CD14-positive monocyte (primary cell): Measurements from ENCODE around the gene NGLY1. TPM values are rescaled to one million over a fixed set of nuclear protein-coding genes. Genes with fewer than 3 reads are reported as not detected.

Source experiments
- DNase-seq, 3 donors: peaks; one replicate each; pipeline ENCODE4 v3.0.0-alpha.2; 2011 to 2022
- H2AFZ ChIP-seq: 2 replicates; pipeline ENCODE4 v1.6.0; 2012; ENCODE audit warnings: mild to moderate bottlenecking, low read depth, low read length, inconsistent platforms; ENCODE audit not compliant: insufficient read depth, poor library complexity, severe bottlenecking
- H3K27ac ChIP-seq, 2 donors: 1 replicate in 1 of 2; 2 replicates in 1 of 2; pipeline ENCODE4 v1.5.1; 2012 to 2013; ENCODE audit warnings: low read length in 2 of 2, control low read depth in 1 of 2, inconsistent platforms in 1 of 2, low read depth in 1 of 2, mild to moderate bottlenecking in 1 of 2
- H3K27me3 ChIP-seq, 2 donors: one replicate each; pipeline versions ENCODE4 v1.6.0 to v1.6.1; 2011 to 2013; ENCODE audit warnings: low read length in 2 of 2; ENCODE audit not compliant: control insufficient read depth in 2 of 2, insufficient read depth in 2 of 2
- H3K36me3 ChIP-seq, 2 donors: replicated peaks in 1 of 2; 1 replicate in 1 of 2; 2 replicates in 1 of 2; pipeline versions ENCODE4 v1.5.1 to v1.6.1; 2012 to 2013; ENCODE audit warnings: low read length in 2 of 2, control low read depth in 1 of 2, inconsistent platforms in 1 of 2, mild to moderate bottlenecking in 1 of 2; ENCODE audit not compliant: insufficient read depth in 2 of 2, control insufficient read depth in 1 of 2
- H3K4me1 ChIP-seq, 2 donors: 1 replicate in 1 of 2; 2 replicates in 1 of 2; pipeline versions ENCODE4 v1.5.1 to v1.6.1; 2012 to 2013; ENCODE audit warnings: low read length in 2 of 2, control low read depth in 1 of 2, inconsistent platforms in 1 of 2, mild to moderate bottlenecking in 1 of 2, moderate library complexity in 1 of 2; ENCODE audit not compliant: insufficient read depth in 2 of 2, control insufficient read depth in 1 of 2
- H3K4me2 ChIP-seq: replicated peaks from 2 replicates; pipeline ENCODE3; 2012; ENCODE audit warnings: low read length, moderate library complexity, mild to moderate bottlenecking; ENCODE audit not compliant: poor library complexity, severe bottlenecking; ENCODE audit errors: extremely low read depth
- H3K4me3 ChIP-seq, 3 experiments: fragments of 200-600 bp in 1 of 3; sonication (generic) in 1 of 3; replicated peaks in 1 of 3; 1 replicate in 2 of 3; 2 replicates in 1 of 3; pipeline ENCODE4 v1.5.1; 2011 to 2013; ENCODE audit warnings: low read length in 3 of 3, mild to moderate bottlenecking in 3 of 3, control low read depth in 2 of 3, low read depth in 2 of 3, inconsistent platforms in 1 of 3, moderate library complexity in 1 of 3
- H3K79me2 ChIP-seq: 2 replicates; pipeline ENCODE4 v1.6.0; 2012; ENCODE audit warnings: mild to moderate bottlenecking, control low read depth, inconsistent platforms, low read length, moderate library complexity; ENCODE audit not compliant: insufficient read depth
- H3K9ac ChIP-seq: 2 replicates; pipeline ENCODE4 v1.6.0; 2017; ENCODE audit warnings: low read length, mild to moderate bottlenecking; ENCODE audit not compliant: insufficient read depth, poor library complexity, severe bottlenecking
- H3K9me3 ChIP-seq, 2 donors: replicated peaks in 1 of 2; 1 replicate in 1 of 2; 2 replicates in 1 of 2; pipeline versions ENCODE4 v1.5.1 to v1.6.1; 2012 to 2013; ENCODE audit warnings: low read length in 2 of 2, control low read depth in 1 of 2; ENCODE audit not compliant: control insufficient read depth in 1 of 2, insufficient read depth in 1 of 2
- H4K20me1 ChIP-seq: 2 replicates; pipeline ENCODE4 v1.6.0; 2012; ENCODE audit warnings: mild to moderate bottlenecking, low read length, control low read depth, moderate library complexity; ENCODE audit not compliant: insufficient read depth
- H3K27ac Mint-ChIP-seq, 7 donors: one replicate each; pipeline ENCODE4 v1.8.0; 2020; ENCODE audit warnings: mild to moderate bottlenecking in 7 of 7, mixed read lengths in 7 of 7, moderate library complexity in 6 of 7, inconsistent platforms in 2 of 7
- H3K27me3 Mint-ChIP-seq, 3 donors: one replicate each; pipeline ENCODE4 v1.8.0; 2021 to 2022; ENCODE audit warnings: low read depth in 3 of 3, mild to moderate bottlenecking in 3 of 3, mixed read lengths in 3 of 3, moderate library complexity in 3 of 3, inconsistent platforms in 1 of 3
- H3K36me3 Mint-ChIP-seq, 2 donors: one replicate each; pipeline ENCODE4 v1.8.0; 2020; ENCODE audit warnings: mixed read lengths in 2 of 2, inconsistent platforms in 1 of 2, mild to moderate bottlenecking in 1 of 2
- H3K4me1 Mint-ChIP-seq: one replicate; pipeline ENCODE4 v1.8.0; 2020; ENCODE audit warnings: mild to moderate bottlenecking, mixed read lengths
- H3K4me3 Mint-ChIP-seq, 2 donors: one replicate each; pipeline ENCODE4 v1.8.0; 2020; ENCODE audit warnings: mild to moderate bottlenecking in 2 of 2, mixed read lengths in 2 of 2, moderate library complexity in 1 of 2
- H3K9me3 Mint-ChIP-seq, 7 donors: one replicate each; pipeline ENCODE4 v1.8.0; 2020 to 2022; ENCODE audit warnings: mixed read lengths in 7 of 7, mild to moderate bottlenecking in 6 of 7, moderate library complexity in 6 of 7, inconsistent platforms in 2 of 7
- CTCF ChIP-seq: fragments of 200-600 bp; IDR thresholded peaks from one replicate; pipeline ENCODE4 v1.8.0; 2022; ENCODE audit warnings: antibody characterized with exemption, mild to moderate bottlenecking
- WGBS: methylation state at CpG from one replicate; pipeline ENCODE4 v1.1.5; 2013; ENCODE audit warnings: missing lambda C conversion rate; ENCODE audit not compliant: insufficient coverage; 5-methylcytosine and 5-hydroxymethylcytosine counted together
- intact Hi-C, 2 donors: fragments of 100-400 bp; cut with micrococcal nuclease; formaldehyde crosslinking; loops; one replicate each; pipeline versions ENCODE4 v1.15.0 to v1.15.1; 2023
- polyA plus RNA-seq, 3 donors: library from polyadenylated mRNA; depleted of rRNA in 1 of 3; unstranded in 2 of 3; stranded (reverse) in 1 of 3; fragments of 300-500 nt in 2 of 3; fragments of >200 nt in 1 of 3; fragmentation: Illumina TruSeq in 2 of 3; gene quantifications; 1 replicate in 2 of 3; 2 replicates in 1 of 3; pipeline ENCODE4 v1.2.3, GENCODE V29; 2012 to 2021

NGLY1 gene
- polyA plus RNA-seq, 3 donors = 11.4 to 33.4 (median 29.6) TPM

GRCh38 chr3:25693238-25693637, 90.0 kb downstream of the NGLY1 start:
- Histone ChIP-seq H3K27me3 (peaks cover 0 to 2% of the 10 kb centered on the region in 2 donors), H3K4me2 (no peak overlapping the region), H3K4me3 (no peak overlapping the region), H4K20me1 (no peaks in the 10 kb centered on the region), H3K4me1 (peaks cover 22 to 34% of the 10 kb centered on the region in 2 donors), H3K79me2 (no peaks in the 10 kb centered on the region), H3K36me3 (no peaks in the 10 kb centered on the region), H3K9ac (no peak overlapping the region), H3K27ac (no peak overlapping the region), H3K9me3 (no peaks in the 10 kb centered on the region), H2AFZ (no peak overlapping the region)
- Mint-ChIP-seq H3K9me3 (peaks cover 0 to 4% (median 2%) of the 10 kb centered on the region in 7 donors), H3K36me3 (no peaks in the 10 kb centered on the region), H3K4me1 (peaks cover 38% of the 10 kb centered on the region), H3K4me3 (peak overlapping the region in 1 of 2 donors; percentile 5), H3K27me3 (peaks cover 4 to 8% (median 8%) of the 10 kb centered on the region in 3 donors), H3K27ac (no peak overlapping the region)
- intact Hi-C loops = no loop called here
- TF ChIP-seq CTCF = no peak
- no peak for DNase-seq
- WGBS = no CpG with 5 or more reads among the region's 3 CpGs

GRCh38 chr3:25692341-25692740, 90.9 kb downstream of the NGLY1 start:
- Mint-ChIP-seq H3K27me3 (peaks cover 4 to 10% (median 8%) of the 10 kb centered on the region in 3 donors), H3K4me1 (peaks cover 34% of the 10 kb centered on the region), H3K27ac (no peak overlapping the region), H3K9me3 (peaks cover 0 to 4% (median 2%) of the 10 kb centered on the region in 7 donors), H3K36me3 (no peaks in the 10 kb centered on the region), H3K4me3 (no peak overlapping the region)
- intact Hi-C loops = no loop called here
- no peak overlapping the region for H3K9ac ChIP-seq
- peaks cover 19 to 29% of the 10 kb centered on the region in 2 donors for H3K4me1 ChIP-seq
- TF ChIP-seq CTCF = no peak
- no peak overlapping the region for H3K4me2 ChIP-seq
- WGBS = no CpG with 5 or more reads among the region's 1 CpG
- no peaks in the 10 kb centered on the region for H3K79me2 ChIP-seq
- no peaks in the 10 kb centered on the region for H3K36me3 ChIP-seq
- no peak overlapping the region for H3K27ac ChIP-seq
- H3K9me3 ChIP-seq = no peaks in the 10 kb centered on the region
- H3K27me3 ChIP-seq = peaks cover 0 to 2% of the 10 kb centered on the region in 2 donors
- H2AFZ ChIP-seq = no peak overlapping the region
- H4K20me1 ChIP-seq = no peaks in the 10 kb centered on the region
- DNase-seq = no peak
- no peak overlapping the region for H3K4me3 ChIP-seq
